ENCODE measurements around the gene MARCHF9.

DNA sequence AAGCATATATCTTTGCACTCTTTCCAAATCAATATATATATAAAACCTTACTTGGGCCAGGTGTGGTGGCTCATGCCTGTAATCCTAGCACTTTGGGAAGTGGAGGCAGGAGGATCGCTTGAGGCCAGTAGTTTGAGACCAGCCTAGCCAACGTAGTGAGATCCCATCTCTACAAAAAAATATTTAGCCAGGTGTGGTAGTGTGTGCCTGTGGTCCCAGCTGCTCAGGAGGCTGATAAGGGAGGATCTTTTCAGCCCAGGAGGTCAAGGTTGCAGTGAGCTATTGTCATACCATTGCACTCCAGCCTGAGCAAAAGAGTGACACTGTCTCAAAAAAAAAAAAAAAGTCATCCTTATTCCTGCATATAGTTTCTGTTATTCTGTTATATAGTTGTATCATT is 46.6 kb upstream of the MARCHF9 start:
- TF ChIP-seq YY1 (IDR thresholded peaks at IDR 0.05; ENCODE audit: low read depth) (no peak), EP300 (IDR thresholded peaks at IDR 0.05; ENCODE audit: borderline replicate concordance in 1 of 2, low read depth in 1 of 2, low read length in 1 of 2) (no peak), SMC3 (IDR thresholded peaks at IDR 0.05; ENCODE audit: low read depth, low read length) (no peak), MXI1 (IDR thresholded peaks at IDR 0.05; ENCODE audit: low read depth, low read length) (no peak), JUND (IDR thresholded peaks at IDR 0.05) (no peak)
- TF ChIP-seq, protein P1, sequence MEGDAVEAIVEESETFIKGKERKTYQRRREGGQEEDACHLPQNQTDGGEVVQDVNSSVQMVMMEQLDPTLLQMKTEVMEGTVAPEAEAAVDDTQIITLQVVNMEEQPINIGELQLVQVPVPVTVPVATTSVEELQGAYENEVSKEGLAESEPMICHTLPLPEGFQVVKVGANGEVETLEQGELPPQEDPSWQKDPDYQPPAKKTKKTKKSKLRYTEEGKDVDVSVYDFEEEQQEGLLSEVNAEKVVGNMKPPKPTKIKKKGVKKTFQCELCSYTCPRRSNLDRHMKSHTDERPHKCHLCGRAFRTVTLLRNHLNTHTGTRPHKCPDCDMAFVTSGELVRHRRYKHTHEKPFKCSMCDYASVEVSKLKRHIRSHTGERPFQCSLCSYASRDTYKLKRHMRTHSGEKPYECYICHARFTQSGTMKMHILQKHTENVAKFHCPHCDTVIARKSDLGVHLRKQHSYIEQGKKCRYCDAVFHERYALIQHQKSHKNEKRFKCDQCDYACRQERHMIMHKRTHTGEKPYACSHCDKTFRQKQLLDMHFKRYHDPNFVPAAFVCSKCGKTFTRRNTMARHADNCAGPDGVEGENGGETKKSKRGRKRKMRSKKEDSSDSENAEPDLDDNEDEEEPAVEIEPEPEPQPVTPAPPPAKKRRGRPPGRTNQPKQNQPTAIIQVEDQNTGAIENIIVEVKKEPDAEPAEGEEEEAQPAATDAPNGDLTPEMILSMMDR (IDR thresholded peaks at IDR 0.05), result no peak
- TF ChIP-seq, protein P2, sequence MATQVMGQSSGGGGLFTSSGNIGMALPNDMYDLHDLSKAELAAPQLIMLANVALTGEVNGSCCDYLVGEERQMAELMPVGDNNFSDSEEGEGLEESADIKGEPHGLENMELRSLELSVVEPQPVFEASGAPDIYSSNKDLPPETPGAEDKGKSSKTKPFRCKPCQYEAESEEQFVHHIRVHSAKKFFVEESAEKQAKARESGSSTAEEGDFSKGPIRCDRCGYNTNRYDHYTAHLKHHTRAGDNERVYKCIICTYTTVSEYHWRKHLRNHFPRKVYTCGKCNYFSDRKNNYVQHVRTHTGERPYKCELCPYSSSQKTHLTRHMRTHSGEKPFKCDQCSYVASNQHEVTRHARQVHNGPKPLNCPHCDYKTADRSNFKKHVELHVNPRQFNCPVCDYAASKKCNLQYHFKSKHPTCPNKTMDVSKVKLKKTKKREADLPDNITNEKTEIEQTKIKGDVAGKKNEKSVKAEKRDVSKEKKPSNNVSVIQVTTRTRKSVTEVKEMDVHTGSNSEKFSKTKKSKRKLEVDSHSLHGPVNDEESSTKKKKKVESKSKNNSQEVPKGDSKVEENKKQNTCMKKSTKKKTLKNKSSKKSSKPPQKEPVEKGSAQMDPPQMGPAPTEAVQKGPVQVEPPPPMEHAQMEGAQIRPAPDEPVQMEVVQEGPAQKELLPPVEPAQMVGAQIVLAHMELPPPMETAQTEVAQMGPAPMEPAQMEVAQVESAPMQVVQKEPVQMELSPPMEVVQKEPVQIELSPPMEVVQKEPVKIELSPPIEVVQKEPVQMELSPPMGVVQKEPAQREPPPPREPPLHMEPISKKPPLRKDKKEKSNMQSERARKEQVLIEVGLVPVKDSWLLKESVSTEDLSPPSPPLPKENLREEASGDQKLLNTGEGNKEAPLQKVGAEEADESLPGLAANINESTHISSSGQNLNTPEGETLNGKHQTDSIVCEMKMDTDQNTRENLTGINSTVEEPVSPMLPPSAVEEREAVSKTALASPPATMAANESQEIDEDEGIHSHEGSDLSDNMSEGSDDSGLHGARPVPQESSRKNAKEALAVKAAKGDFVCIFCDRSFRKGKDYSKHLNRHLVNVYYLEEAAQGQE (IDR thresholded peaks at IDR 0.05; ENCODE audit: low read depth, low read length), result no peak
- TF ChIP-seq, protein P3, sequence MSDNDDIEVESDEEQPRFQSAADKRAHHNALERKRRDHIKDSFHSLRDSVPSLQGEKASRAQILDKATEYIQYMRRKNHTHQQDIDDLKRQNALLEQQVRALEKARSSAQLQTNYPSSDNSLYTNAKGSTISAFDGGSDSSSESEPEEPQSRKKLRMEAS (IDR thresholded peaks at IDR 0.05; ENCODE audit: low read depth), result no peak
- TF ChIP-seq, protein P4, sequence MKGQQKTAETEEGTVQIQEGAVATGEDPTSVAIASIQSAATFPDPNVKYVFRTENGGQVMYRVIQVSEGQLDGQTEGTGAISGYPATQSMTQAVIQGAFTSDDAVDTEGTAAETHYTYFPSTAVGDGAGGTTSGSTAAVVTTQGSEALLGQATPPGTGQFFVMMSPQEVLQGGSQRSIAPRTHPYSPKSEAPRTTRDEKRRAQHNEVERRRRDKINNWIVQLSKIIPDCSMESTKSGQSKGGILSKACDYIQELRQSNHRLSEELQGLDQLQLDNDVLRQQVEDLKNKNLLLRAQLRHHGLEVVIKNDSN (IDR thresholded peaks at IDR 0.05; ENCODE audit: borderline replicate concordance, low read depth), result no peak
- TF ChIP-seq, protein P5, sequence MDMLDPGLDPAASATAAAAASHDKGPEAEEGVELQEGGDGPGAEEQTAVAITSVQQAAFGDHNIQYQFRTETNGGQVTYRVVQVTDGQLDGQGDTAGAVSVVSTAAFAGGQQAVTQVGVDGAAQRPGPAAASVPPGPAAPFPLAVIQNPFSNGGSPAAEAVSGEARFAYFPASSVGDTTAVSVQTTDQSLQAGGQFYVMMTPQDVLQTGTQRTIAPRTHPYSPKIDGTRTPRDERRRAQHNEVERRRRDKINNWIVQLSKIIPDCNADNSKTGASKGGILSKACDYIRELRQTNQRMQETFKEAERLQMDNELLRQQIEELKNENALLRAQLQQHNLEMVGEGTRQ (IDR thresholded peaks at IDR 0.05; ENCODE audit: borderline replicate concordance, low read depth, low read length), result no peak
- TF ChIP-seq, protein P6, sequence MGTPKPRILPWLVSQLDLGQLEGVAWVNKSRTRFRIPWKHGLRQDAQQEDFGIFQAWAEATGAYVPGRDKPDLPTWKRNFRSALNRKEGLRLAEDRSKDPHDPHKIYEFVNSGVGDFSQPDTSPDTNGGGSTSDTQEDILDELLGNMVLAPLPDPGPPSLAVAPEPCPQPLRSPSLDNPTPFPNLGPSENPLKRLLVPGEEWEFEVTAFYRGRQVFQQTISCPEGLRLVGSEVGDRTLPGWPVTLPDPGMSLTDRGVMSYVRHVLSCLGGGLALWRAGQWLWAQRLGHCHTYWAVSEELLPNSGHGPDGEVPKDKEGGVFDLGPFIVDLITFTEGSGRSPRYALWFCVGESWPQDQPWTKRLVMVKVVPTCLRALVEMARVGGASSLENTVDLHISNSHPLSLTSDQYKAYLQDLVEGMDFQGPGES (IDR thresholded peaks at IDR 0.05; ENCODE audit: low read depth, low read length), result no peak

All from SK-N-SH (cell line).